HepG2 (cell line): ENCODE data around the gene MMRN1. TPM values are rescaled to one million over a fixed set of nuclear protein-coding genes. Genes with fewer than 3 reads are reported as not detected.
A peak's percentile ranks its signal among the peaks of the same experiment; 100 is the strongest.

ENCODE experiments used
- ATAC-seq: fragments of 200-7000 bp; cut with Tn5 transposase; 3 replicates; pipeline ENCODE4 v1.9.1; 2020; ENCODE audit warnings: mild to moderate bottlenecking, moderate library complexity
- BruUV-seq: library from RNA; stranded (reverse); fragments of 400-500 nt; replicated peaks from 2 replicates; lab custom pipeline; 2021; lab: Mats Ljungman, UMichigan
- CTCF ChIA-PET: fragments of 300-600 bp; formaldehyde crosslinking; extraction: SDS; loops from one replicate; lab custom pipeline; 2021; ENCODE audit warnings: low total read pairs, inconsistent platforms, low intra/inter-chr PET ratio; lab: Yijun Ruan, JAX
- POLR2A ChIA-PET: fragments of 350-600 bp; sonication (Branson Sonifier 250); formaldehyde crosslinking; loops from one replicate; lab custom pipeline; 2020; ENCODE audit warnings: antibody characterized with exemption, inconsistent platforms; lab: Yijun Ruan, JAX
- DNase-seq: peaks from one replicate; pipeline ENCODE4 v3.0.0-alpha.2; 2015; ENCODE audit warnings: low spot score
- FAIRE-seq: peaks from 3 replicates; lab custom pipeline; 2011; peaks lifted over from hg19 to GRCh38; lab: Jason Lieb, UNC
- H2AFZ ChIP-seq: one replicate; pipeline ENCODE4 v1.6.1; 2011; ENCODE audit warnings: low read length, inconsistent platforms
- H3K27ac ChIP-seq: fragments of 300-600 bp; 3 replicates; pipeline ENCODE4 v1.8.0; 2011; ENCODE audit warnings: mixed run types, mild to moderate bottlenecking, mixed read lengths, low read length, inconsistent platforms; ENCODE audit not compliant: insufficient read depth; ENCODE audit errors: extremely low read length
- H3K27me3 ChIP-seq, 2 experiments: fragments of 200-600 bp in 1 of 2; 2 replicates in 1 of 2; 3 replicates in 1 of 2; pipeline versions ENCODE4 v1.6.0 to v1.8.0; 2011; ENCODE audit warnings: low read length in 2 of 2, mild to moderate bottlenecking in 2 of 2, moderate library complexity in 2 of 2, inconsistent platforms in 1 of 2; ENCODE audit not compliant: insufficient read depth in 2 of 2, control insufficient read depth in 1 of 2
- H3K36me3 ChIP-seq, 2 experiments: fragments of 200-600 bp in 1 of 2; replicated peaks in 1 of 2; 2 replicates in 1 of 2; 3 replicates in 1 of 2; pipeline versions ENCODE4 v1.5.1 to v1.8.0; 2011; ENCODE audit warnings: low read length in 2 of 2, inconsistent platforms in 1 of 2; ENCODE audit not compliant: insufficient read depth in 2 of 2, control insufficient read depth in 1 of 2
- H3K4me1 ChIP-seq: 2 replicates; pipeline ENCODE4 v1.5.1; 2012; ENCODE audit warnings: low read length, inconsistent platforms; ENCODE audit not compliant: insufficient read depth
- H3K4me2 ChIP-seq: 2 replicates; pipeline ENCODE4 v1.6.0; 2011; ENCODE audit warnings: low read depth, low read length, inconsistent platforms
- H3K4me3 ChIP-seq, 3 experiments: fragments of 200-600 bp in 1 of 3; sonication (generic), shearing (Covaris generic) in 1 of 3; replicated peaks in 1 of 3; 2 replicates each; pipeline ENCODE4 v1.5.1; 2011 to 2016; ENCODE audit warnings: low read length in 3 of 3, inconsistent platforms in 2 of 3, low read depth in 2 of 3, mild to moderate bottlenecking in 2 of 3, control low read depth in 1 of 3, mixed read lengths in 1 of 3; ENCODE audit not compliant: insufficient read depth in 1 of 3
- H3K79me2 ChIP-seq: one replicate; pipeline ENCODE4 v1.6.1; 2011; ENCODE audit warnings: low read length, inconsistent platforms; ENCODE audit not compliant: insufficient read depth
- H3K9ac ChIP-seq: 2 replicates; pipeline ENCODE4 v1.6.0; 2011; ENCODE audit warnings: mild to moderate bottlenecking, low read depth, low read length, inconsistent platforms; ENCODE audit not compliant: insufficient read depth
- H3K9me3 ChIP-seq: 2 replicates; pipeline ENCODE4 v1.5.1; 2012; ENCODE audit warnings: mild to moderate bottlenecking, low read length
- H4K20me1 ChIP-seq: 2 replicates; pipeline ENCODE4 v1.6.0; 2011; ENCODE audit warnings: inconsistent platforms, mild to moderate bottlenecking, low read length, moderate library complexity; ENCODE audit not compliant: insufficient read depth
- GFI1 ChIP-seq: sonication (generic); formaldehyde crosslinking; IDR thresholded peaks from 2 replicates; pipeline ENCODE4 v1.5.0; 2020; ENCODE audit warnings: missing genetic modification reagents, mild to moderate bottlenecking, borderline replicate concordance
- HDAC6 ChIP-seq: fragments of 200-600 bp; sonication (generic); IDR thresholded peaks from 2 replicates; pipeline ENCODE4 v1.7.0; 2017; ENCODE audit warnings: mild to moderate bottlenecking, antibody characterized with exemption, low read length, low read depth
- KDM5B ChIP-seq: sonication (generic); formaldehyde crosslinking; IDR thresholded peaks from 2 replicates; pipeline ENCODE4 v1.4.0; 2020; ENCODE audit warnings: missing genetic modification reagents, mild to moderate bottlenecking, borderline replicate concordance
- STAT5B ChIP-seq: sonication (generic); formaldehyde crosslinking; IDR thresholded peaks from 2 replicates; pipeline ENCODE4 v1.4.0; 2020; ENCODE audit warnings: missing genetic modification reagents
- TCF7 ChIP-seq: sonication (generic); IDR thresholded peaks from 2 replicates; pipeline ENCODE4 v1.6.1; 2016; ENCODE audit warnings: antibody characterized with exemption, low read depth
- TERF1 ChIP-seq: sonication (generic); formaldehyde crosslinking; IDR thresholded peaks from 2 replicates; pipeline ENCODE4 v1.8.0; 2022; ENCODE audit warnings: mild to moderate bottlenecking, missing genetic modification reagents, moderate library complexity
- ZNF790 ChIP-seq: sonication (generic); formaldehyde crosslinking; IDR thresholded peaks from 2 replicates; pipeline ENCODE4 v1.8.0; 2022; ENCODE audit warnings: missing genetic modification reagents, mild to moderate bottlenecking, borderline replicate concordance
- ZSCAN21 ChIP-seq: sonication (generic); formaldehyde crosslinking; IDR thresholded peaks from 2 replicates; pipeline ENCODE4 v1.8.0; 2022; ENCODE audit warnings: mild to moderate bottlenecking, missing genetic modification reagents, moderate library complexity, borderline replicate concordance
- WGBS: methylation state at CpG from one replicate; pipeline ENCODE4 v1.1.6; 2017; ENCODE audit warnings: low lambda C conversion rate; 5-methylcytosine and 5-hydroxymethylcytosine counted together
- in situ Hi-C: cut with HindIII; loops from 2 replicates; pipeline ENCODE4 v1.10.0; 2017; ENCODE audit warnings: low pct_unique_long_range_greater_than_20kb; ENCODE audit not compliant: extremely low pct_ligation_motif_present
- intact Hi-C: fragments of 100-400 bp; cut with micrococcal nuclease; formaldehyde crosslinking; loops from one replicate; pipeline ENCODE4 v1.10.0; 2022; ENCODE audit not compliant: unreplicated experiment
- polyA plus RNA-seq, 8 experiments: library from polyadenylated mRNA; depleted of rRNA in 3 of 8; stranded (reverse) in 7 of 8; unstranded in 1 of 8; fragments of >200 nt; fragmentation: Illumina TruSeq in 4 of 8; extraction: Trizol in 4 of 8; gene quantifications; 2 replicates each; pipeline versions ENCODE4 v1.2.1 to v1.2.3, GENCODE V29; 2011 to 2016; ENCODE audit warnings: low read depth in 4 of 8, missing spikeins in 1 of 8, mixed read lengths in 1 of 8; ENCODE audit not compliant: insufficient read depth in 1 of 8
- total RNA-seq, 5 experiments: library from RNA; depleted of rRNA; stranded (reverse); fragments of >200 nt; fragmentation: Illumina TruSeq; extraction: Trizol; gene quantifications; 2 replicates each; pipeline ENCODE4 v1.2.3, GENCODE V29; 2016; ENCODE audit warnings: low read depth in 1 of 5
- TF ChIP-seq, protein P1 (sequence below): sonication (generic); formaldehyde crosslinking; IDR thresholded peaks from 2 replicates; pipeline ENCODE4 v1.5.1; 2020; ENCODE audit warnings: mild to moderate bottlenecking, missing genetic modification reagents

The MMRN1 gene
- total and polyA plus RNA-seq, 2 of the 13 experiments (the other 11 are each of a cell fraction or from before 2014, with no cell fraction given): not detected

GRCh38 chr4:89995006-89995405, 100.4 kb downstream of the MMRN1 start (continued):
- TF ChIP-seq ZSCAN21 (no peak), HDAC6 (no peak), ZNF790 (no peak), GFI1 (CRISPR knock-in tag) (no peak), KDM5B (no peak), TERF1 (CRISPR knock-in tag) (no peak)
- TF ChIP-seq, protein P1, sequence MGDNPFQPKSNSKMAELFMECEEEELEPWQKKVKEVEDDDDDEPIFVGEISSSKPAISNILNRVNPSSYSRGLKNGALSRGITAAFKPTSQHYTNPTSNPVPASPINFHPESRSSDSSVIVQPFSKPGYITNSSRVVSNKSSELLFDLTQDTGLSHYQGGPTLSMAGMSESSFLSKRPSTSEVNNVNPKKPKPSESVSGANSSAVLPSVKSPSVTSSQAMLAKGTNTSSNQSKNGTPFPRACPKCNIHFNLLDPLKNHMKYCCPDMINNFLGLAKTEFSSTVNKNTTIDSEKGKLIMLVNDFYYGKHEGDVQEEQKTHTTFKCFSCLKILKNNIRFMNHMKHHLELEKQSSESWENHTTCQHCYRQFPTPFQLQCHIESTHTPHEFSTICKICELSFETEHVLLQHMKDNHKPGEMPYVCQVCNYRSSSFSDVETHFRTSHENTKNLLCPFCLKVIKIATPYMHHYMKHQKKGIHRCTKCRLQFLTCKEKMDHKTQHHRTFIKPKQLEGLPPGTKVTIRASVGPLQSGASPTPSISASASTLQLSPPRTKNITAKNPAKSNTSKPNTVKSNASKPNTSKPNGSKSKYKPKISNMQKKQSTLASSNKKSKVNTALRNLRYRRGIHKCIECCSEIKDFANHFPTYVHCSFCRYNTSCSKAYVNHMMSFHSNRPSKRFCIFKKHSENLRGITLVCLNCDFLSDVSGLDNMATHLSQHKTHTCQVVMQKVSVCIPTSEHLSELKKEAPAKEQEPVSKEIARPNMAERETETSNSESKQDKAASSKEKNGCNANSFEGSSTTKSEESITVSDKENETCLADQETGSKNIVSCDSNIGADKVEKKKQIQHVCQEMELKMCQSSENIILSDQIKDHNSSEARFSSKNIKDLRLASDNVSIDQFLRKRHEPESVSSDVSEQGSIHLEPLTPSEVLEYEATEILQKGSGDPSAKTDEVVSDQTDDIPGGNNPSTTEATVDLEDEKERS (CRISPR knock-in tag): no peak

DNA sequence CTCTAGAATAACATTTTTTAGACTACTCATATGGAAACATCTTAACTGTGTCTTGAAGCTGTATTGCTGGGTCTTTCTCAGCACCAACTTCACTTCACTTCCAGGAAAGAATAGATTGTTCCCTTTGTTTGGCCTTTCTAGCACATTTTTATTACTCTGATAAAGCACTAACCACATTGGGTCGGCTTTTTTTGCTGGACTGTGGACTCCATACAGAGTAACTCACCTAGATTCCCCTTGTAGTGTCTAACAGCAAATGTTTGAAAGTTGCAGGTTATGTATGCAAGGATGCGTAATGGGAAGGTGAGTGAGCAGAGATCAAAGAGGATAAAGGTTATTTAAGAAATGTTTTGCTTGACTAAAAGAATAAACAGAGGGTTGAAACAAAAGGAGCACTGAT, 101.2 kb downstream of the MMRN1 start:
- in situ Hi-C loops (no loop called here), intact Hi-C loops (no loop called here)
- DNase-seq (peak; percentile 17), FAIRE-seq (no peak), ATAC-seq (peak; percentile 49; the same call in 2 of the 3 replicates)
- no peak overlapping the region for H3K27ac ChIP-seq
- ChIA-PET POLR2A (no interaction called here), CTCF (no interaction called here)
- no peak overlapping the region for H3K4me3 ChIP-seq
- H3K4me2 ChIP-seq: no peak overlapping the region
- BruUV-seq: no TSS peak
- WGBS: 0% methylated on average over 2 of the region's 2 CpGs
- no peaks in the 10 kb centered on the region for H3K9me3 ChIP-seq
- H3K4me1 ChIP-seq: peaks cover 34% of the 10 kb centered on the region
- no peaks in the 10 kb centered on the region for H4K20me1 ChIP-seq
- no peak overlapping the region for H2AFZ ChIP-seq
- no peak overlapping the region for H3K9ac ChIP-seq
- no peaks in the 10 kb centered on the region for H3K36me3 ChIP-seq
- H3K79me2 ChIP-seq: no peaks in the 10 kb centered on the region
- no peaks in the 10 kb centered on the region for H3K27me3 ChIP-seq
- no peak for TF ChIP-seq STAT5B
- TF ChIP-seq TCF7: 0 out of 2 replicates have a peak, but pooled peaks have one; percentile 14
